IgD-negative memory B cell (primary cell): ENCODE measurements around the gene COL8A1. TPM values are rescaled to one million over a fixed set of nuclear protein-coding genes. Genes with fewer than 3 reads are reported as not detected.

Source experiments
- H3K27ac Mint-ChIP-seq, 3 donors: one replicate each; pipeline ENCODE4 v1.8.0; 2020 to 2022; ENCODE audit warnings: mild to moderate bottlenecking in 3 of 3, mixed read lengths in 3 of 3, moderate library complexity in 1 of 3
- H3K27me3 Mint-ChIP-seq: one replicate; pipeline ENCODE4 v1.8.0; 2021; ENCODE audit warnings: mixed read lengths
- H3K36me3 Mint-ChIP-seq: one replicate; pipeline ENCODE4 v1.8.0; 2020; ENCODE audit warnings: mild to moderate bottlenecking, mixed read lengths
- H3K4me1 Mint-ChIP-seq, 3 donors: one replicate each; pipeline ENCODE4 v1.8.0; 2020 to 2022; ENCODE audit warnings: mixed read lengths in 3 of 3, mild to moderate bottlenecking in 1 of 3
- H3K4me3 Mint-ChIP-seq, 4 donors: one replicate each; pipeline ENCODE4 v1.8.0; 2020 to 2022; ENCODE audit warnings: mild to moderate bottlenecking in 4 of 4, mixed read lengths in 4 of 4, moderate library complexity in 3 of 4
- H3K9me3 Mint-ChIP-seq, 3 donors: one replicate each; pipeline ENCODE4 v1.8.0; 2020 to 2021; ENCODE audit warnings: mixed read lengths in 3 of 3, mild to moderate bottlenecking in 1 of 3
- polyA plus RNA-seq: library from polyadenylated mRNA; unstranded; fragments of 300-500 nt; fragmentation: Illumina TruSeq; gene quantifications from one replicate; pipeline ENCODE4 v1.2.3, GENCODE V29; 2021

Gene COL8A1
- polyA plus RNA-seq, 1 donor from 2014 or later: not detected

GRCh38 chr3:99764377-99764776, 126.0 kb downstream of the COL8A1 start:
- H3K9me3 Mint-ChIP-seq: no peaks in the 10 kb centered on the region
- H3K4me1 Mint-ChIP-seq: no peaks in the 10 kb centered on the region
- peaks cover 2% of the 10 kb centered on the region for H3K27me3 Mint-ChIP-seq
- H3K4me3 Mint-ChIP-seq: no peak overlapping the region
- no peak overlapping the region for H3K27ac Mint-ChIP-seq
- no peaks in the 10 kb centered on the region for H3K36me3 Mint-ChIP-seq

DNA sequence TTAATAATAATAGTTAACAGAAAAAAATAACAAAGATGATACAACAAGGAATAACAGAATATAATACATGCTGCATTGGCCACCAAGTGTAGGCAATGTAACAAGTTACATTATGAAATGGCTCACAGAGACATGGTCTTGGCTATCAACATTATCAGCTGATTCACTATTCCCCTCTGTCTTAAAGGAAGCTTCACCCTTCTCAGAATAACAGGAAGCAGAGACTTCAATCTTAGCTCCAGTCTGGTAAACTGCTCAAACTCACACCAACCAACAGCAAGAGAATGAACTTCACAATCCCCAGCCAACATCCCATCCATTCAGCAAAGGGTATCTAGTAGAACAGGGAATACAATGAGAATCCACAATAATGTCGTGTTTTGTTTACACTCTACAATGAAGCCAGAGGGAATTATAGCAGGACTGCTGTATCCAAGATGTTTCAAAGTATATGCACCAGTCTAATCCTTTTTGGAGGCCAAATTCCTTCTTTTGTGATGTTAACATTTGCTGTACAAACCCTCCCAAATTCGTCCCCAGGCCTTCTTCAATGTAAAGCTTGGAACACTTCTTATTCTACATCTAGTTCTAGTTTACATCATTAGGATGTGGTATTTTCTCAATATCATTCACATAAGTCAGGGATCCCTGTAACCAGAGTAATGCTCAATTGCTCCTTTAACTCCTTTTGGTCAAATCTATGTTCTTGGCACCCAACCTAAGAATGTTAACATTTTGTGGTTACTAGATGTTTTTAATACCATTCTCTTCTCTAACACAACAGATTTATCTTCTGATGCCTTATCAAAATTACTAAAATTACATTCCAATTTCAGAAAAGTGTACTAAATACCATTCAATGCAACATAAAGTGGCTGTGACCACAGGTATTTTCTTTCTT, 126.9 kb downstream of the COL8A1 start:
- H3K4me3 Mint-ChIP-seq: no peak overlapping the region
- H3K27me3 Mint-ChIP-seq: peaks cover 2% of the 10 kb centered on the region

DNA sequence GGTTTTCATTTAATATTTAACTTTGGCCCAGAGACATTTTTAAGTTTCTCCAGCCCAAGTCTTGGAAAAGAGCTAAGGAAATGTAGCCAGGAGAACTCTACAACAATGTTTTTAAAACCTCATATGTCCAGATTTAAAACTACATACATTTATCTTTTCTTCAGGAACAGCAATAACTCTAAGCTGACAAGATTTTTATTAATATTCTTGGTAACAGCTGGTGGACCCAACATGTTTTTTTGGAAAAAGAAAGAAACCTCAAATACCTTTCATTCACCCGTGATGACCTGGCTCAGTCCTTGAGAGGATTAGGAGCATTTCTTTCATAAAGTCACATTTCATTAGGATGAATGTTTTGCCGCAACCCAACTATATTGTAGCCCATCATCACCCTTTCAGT, 128.9 kb downstream of the COL8A1 start:
- Mint-ChIP-seq H3K36me3 (no peaks in the 10 kb centered on the region), H3K27me3 (peaks cover 2% of the 10 kb centered on the region), H3K4me1 (no peaks in the 10 kb centered on the region), H3K27ac (no peak overlapping the region), H3K4me3 (no peak overlapping the region), H3K9me3 (no peaks in the 10 kb centered on the region)

More for the DNA sequence above, 126.9 kb downstream of the COL8A1 start:
- no peak overlapping the region for H3K27ac Mint-ChIP-seq
- no peaks in the 10 kb centered on the region for H3K4me1 Mint-ChIP-seq
- no peaks in the 10 kb centered on the region for H3K36me3 Mint-ChIP-seq
- no peaks in the 10 kb centered on the region for H3K9me3 Mint-ChIP-seq

GRCh38 chr3:99768126-99768525, 129.7 kb downstream of the COL8A1 start:
- Mint-ChIP-seq H3K36me3 (no peaks in the 10 kb centered on the region), H3K4me1 (no peaks in the 10 kb centered on the region), H3K27me3 (no peaks in the 10 kb centered on the region), H3K4me3 (no peak overlapping the region), H3K27ac (no peak overlapping the region), H3K9me3 (no peaks in the 10 kb centered on the region)

DNA sequence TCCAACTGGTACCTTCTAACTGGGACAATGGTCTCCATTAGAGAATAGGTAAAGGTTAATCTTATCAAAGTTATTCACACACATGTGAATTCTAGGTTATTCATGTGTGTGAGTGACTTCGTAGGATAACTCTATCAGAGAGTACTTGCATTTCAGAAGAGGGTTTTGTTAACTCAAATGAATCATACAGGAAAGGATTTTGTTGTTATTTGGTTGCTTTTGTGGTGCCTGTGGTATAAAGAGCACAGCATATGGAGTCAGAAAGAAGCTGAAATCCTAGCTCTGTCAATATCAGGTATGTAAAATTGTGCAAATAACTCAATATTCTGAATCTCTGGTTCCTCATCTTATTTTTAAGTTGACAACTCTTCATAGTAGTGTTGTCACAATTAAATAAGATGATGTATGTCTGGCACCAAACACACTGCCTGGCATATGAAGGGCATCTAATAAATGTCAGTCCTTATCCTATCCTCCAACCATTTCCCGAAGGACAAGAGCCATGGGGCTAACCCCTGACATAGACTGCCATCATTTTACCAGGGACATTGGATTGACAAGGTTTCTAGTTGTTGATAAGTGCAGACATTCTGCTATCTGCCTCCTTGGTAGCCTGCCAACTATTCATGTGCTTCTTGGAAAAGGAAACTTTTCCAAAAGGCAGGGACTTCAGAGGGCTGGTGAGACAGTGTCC, 130.6 kb downstream of the COL8A1 start:
- H3K4me1 Mint-ChIP-seq: no peaks in the 10 kb centered on the region
- H3K9me3 Mint-ChIP-seq: no peaks in the 10 kb centered on the region
- H3K4me3 Mint-ChIP-seq: no peak overlapping the region
- H3K27me3 Mint-ChIP-seq: no peaks in the 10 kb centered on the region
- H3K27ac Mint-ChIP-seq: no peak overlapping the region
- no peaks in the 10 kb centered on the region for H3K36me3 Mint-ChIP-seq

- Mint-ChIP-seq H3K36me3 (no peaks in the 10 kb centered on the region), H3K9me3 (no peaks in the 10 kb centered on the region), H3K27ac (no peak overlapping the region), H3K4me1 (no peaks in the 10 kb centered on the region), H3K4me3 (no peak overlapping the region), H3K27me3 (no peaks in the 10 kb centered on the region)
These were observed 133.8 kb downstream of the COL8A1 start for GRCh38 chr3:99772171-99772570.

GRCh38 chr3:99772671-99773070, 134.3 kb downstream of the COL8A1 start:
- Mint-ChIP-seq H3K27ac (no peak overlapping the region), H3K27me3 (no peaks in the 10 kb centered on the region), H3K36me3 (no peaks in the 10 kb centered on the region), H3K9me3 (no peaks in the 10 kb centered on the region), H3K4me3 (no peak overlapping the region), H3K4me1 (no peaks in the 10 kb centered on the region)

- no peaks in the 10 kb centered on the region for H3K9me3 Mint-ChIP-seq
- H3K4me1 Mint-ChIP-seq: no peaks in the 10 kb centered on the region
- H3K27ac Mint-ChIP-seq: no peak overlapping the region
- no peak overlapping the region for H3K4me3 Mint-ChIP-seq
- no peaks in the 10 kb centered on the region for H3K27me3 Mint-ChIP-seq
- H3K36me3 Mint-ChIP-seq: no peaks in the 10 kb centered on the region
These were observed 136.1 kb downstream of the COL8A1 start for GRCh38 chr3:99774467-99774866.

GRCh38 chr3:99776516-99777209, 138.3 kb downstream of the COL8A1 start:
- Mint-ChIP-seq H3K9me3 (no peaks in the 10 kb centered on the region), H3K4me3 (no peak overlapping the region)

GRCh38 chr3:99777210-99777549, 138.8 kb downstream of the COL8A1 start:
- no peaks in the 10 kb centered on the region for H3K36me3 Mint-ChIP-seq
- H3K9me3 Mint-ChIP-seq: no peaks in the 10 kb centered on the region
- no peaks in the 10 kb centered on the region for H3K4me1 Mint-ChIP-seq
- no peak overlapping the region for H3K27ac Mint-ChIP-seq
- peaks cover 5% of the 10 kb centered on the region for H3K27me3 Mint-ChIP-seq
- H3K4me3 Mint-ChIP-seq: no peak overlapping the region

More at GRCh38 chr3:99776516-99777209, 138.3 kb downstream of the COL8A1 start:
- Mint-ChIP-seq H3K4me1 (no peaks in the 10 kb centered on the region), H3K27ac (no peak overlapping the region), H3K27me3 (peaks cover 5% of the 10 kb centered on the region), H3K36me3 (no peaks in the 10 kb centered on the region)

- Mint-ChIP-seq H3K27ac (no peak overlapping the region), H3K36me3 (no peaks in the 10 kb centered on the region), H3K9me3 (no peaks in the 10 kb centered on the region), H3K4me1 (no peaks in the 10 kb centered on the region), H3K27me3 (peaks cover 5% of the 10 kb centered on the region), H3K4me3 (no peak overlapping the region)
These were observed 139.3 kb downstream of the COL8A1 start for GRCh38 chr3:99777708-99778107.

DNA sequence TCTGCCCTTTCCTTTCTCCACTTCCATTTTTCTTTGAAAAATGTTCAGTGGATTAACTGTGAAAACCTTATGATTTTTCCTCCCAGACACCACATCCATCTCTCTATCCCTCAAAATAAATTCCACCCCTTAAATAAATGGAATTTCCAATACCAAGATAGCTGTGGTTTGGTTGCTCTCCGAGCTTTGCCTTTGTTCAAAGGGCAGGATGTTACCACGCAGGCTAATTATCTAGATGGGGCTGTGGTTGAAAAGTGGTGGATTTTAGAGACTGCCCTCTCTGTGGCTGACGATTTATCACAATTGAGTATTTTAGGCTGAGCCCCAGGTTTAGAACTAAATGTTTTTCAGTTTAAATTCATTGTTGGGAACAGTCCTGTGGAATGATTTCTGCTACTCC, 142.4 kb downstream of the COL8A1 start:
- H3K36me3 Mint-ChIP-seq: no peaks in the 10 kb centered on the region
- no peaks in the 10 kb centered on the region for H3K9me3 Mint-ChIP-seq
- H3K4me1 Mint-ChIP-seq: no peaks in the 10 kb centered on the region
- no peak overlapping the region for H3K4me3 Mint-ChIP-seq
- peaks cover 5% of the 10 kb centered on the region for H3K27me3 Mint-ChIP-seq
- no peak overlapping the region for H3K27ac Mint-ChIP-seq

- H3K27me3 Mint-ChIP-seq: peaks cover 5% of the 10 kb centered on the region
- H3K4me1 Mint-ChIP-seq: no peaks in the 10 kb centered on the region
- no peak overlapping the region for H3K27ac Mint-ChIP-seq
- H3K4me3 Mint-ChIP-seq: no peak overlapping the region
- no peaks in the 10 kb centered on the region for H3K36me3 Mint-ChIP-seq
- no peaks in the 10 kb centered on the region for H3K9me3 Mint-ChIP-seq
These were observed 143.4 kb downstream of the COL8A1 start for GRCh38 chr3:99781761-99782160.

- Mint-ChIP-seq H3K4me3 (no peak overlapping the region), H3K27ac (no peak overlapping the region), H3K4me1 (no peaks in the 10 kb centered on the region), H3K9me3 (no peaks in the 10 kb centered on the region), H3K36me3 (no peaks in the 10 kb centered on the region), H3K27me3 (peaks cover 5% of the 10 kb centered on the region)
These were observed 144.7 kb downstream of the COL8A1 start for GRCh38 chr3:99783011-99783573.
